Suprapubic skin (tissue), 4 donors: ENCODE results near the gene VSX1. TPM values are rescaled to one million over a fixed set of nuclear protein-coding genes. Genes with fewer than 3 reads are reported as not detected.

ENCODE experiments used
- DNase-seq, 2 donors: peaks; one replicate each; pipeline ENCODE4 v3.0.0-alpha.2; 2019; ENCODE audit warnings: low spot score in 2 of 2
- H3K27ac ChIP-seq: fragments of 200-600 bp; sonication (generic); one replicate; pipeline ENCODE4 v1.5.1; 2019
- H3K27me3 ChIP-seq: fragments of 200-600 bp; sonication (generic); one replicate; pipeline ENCODE4 v1.5.1; 2019
- H3K36me3 ChIP-seq: fragments of 200-600 bp; sonication (generic); one replicate; pipeline ENCODE4 v1.5.1; 2019
- H3K4me1 ChIP-seq: fragments of 200-600 bp; sonication (generic); one replicate; pipeline ENCODE4 v1.5.1; 2019
- H3K4me3 ChIP-seq: fragments of 200-600 bp; sonication (generic); one replicate; pipeline ENCODE4 v1.5.1; 2019; ENCODE audit warnings: mild to moderate bottlenecking
- H3K9me3 ChIP-seq: fragments of 200-600 bp; sonication (generic); one replicate; pipeline ENCODE4 v1.5.1; 2019
- EP300 ChIP-seq: sonication (generic); formaldehyde crosslinking; IDR thresholded peaks from one replicate; pipeline ENCODE4 v1.6.1; 2017; ENCODE audit warnings: antibody characterized with exemption
- POLR2A ChIP-seq, 2 donors: fragments of 450-650 bp; IDR thresholded peaks; one replicate each; pipeline ENCODE4 v1.6.1; 2017; ENCODE audit warnings: antibody characterized with exemption in 2 of 2, mild to moderate bottlenecking in 2 of 2, moderate library complexity in 2 of 2
- POLR2AphosphoS5 ChIP-seq, 3 donors: sonication (generic); formaldehyde crosslinking; IDR thresholded peaks; one replicate each; pipeline ENCODE4 v1.6.1; 2017; ENCODE audit warnings: antibody characterized with exemption in 3 of 3
- WGBS: methylation state at CpG from one replicate; pipeline ENCODE4 v1.1.5; 2018; 5-methylcytosine and 5-hydroxymethylcytosine counted together
- total RNA-seq, 4 donors: library from RNA; depleted of rRNA; stranded (reverse); fragments of >200 nt; gene quantifications; one replicate each; pipeline ENCODE4 v1.1.0, GENCODE V29; 2016
- TF ChIP-seq, protein P1 (sequence below), 2 donors: fragments of 200-600 bp in 1 of 2; fragments of 450-650 bp in 1 of 2; sonication (generic) in 1 of 2; IDR thresholded peaks; one replicate each; pipeline ENCODE4 v1.5.1; 2016 to 2019; ENCODE audit warnings: antibody characterized with exemption in 2 of 2, mild to moderate bottlenecking in 1 of 2, moderate library complexity in 1 of 2

VSX1 gene
- total RNA-seq, 4 donors from 2014 or later, result not detected

DNA sequence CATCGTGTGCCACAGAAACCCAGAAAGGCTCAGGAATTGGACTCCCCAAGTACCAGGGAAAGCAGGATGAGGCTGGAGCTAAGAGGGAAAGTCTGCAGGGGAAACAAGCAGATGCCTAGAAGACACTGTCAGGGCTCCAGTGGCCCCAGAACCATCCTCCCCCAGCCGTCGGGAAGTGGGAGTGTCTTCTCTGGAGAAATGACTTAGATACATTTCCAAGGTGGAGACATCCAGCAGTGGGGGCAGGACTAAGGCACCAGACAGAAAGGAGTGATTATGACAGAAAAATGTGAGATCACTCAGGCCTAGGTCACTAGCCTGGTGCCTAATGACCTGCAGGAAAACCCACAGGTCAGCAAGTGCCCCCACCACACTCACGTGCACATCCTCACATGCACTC is 36.0 kb upstream of the VSX1 start:
- Histone ChIP-seq H3K4me3 (no peak overlapping the region), H3K4me1 (no peaks in the 10 kb centered on the region), H3K27me3 (peaks cover 3% of the 10 kb centered on the region), H3K27ac (no peak overlapping the region), H3K36me3 (no peaks in the 10 kb centered on the region), H3K9me3 (no peaks in the 10 kb centered on the region)
- 56% methylated on average over 4 of the region's 4 CpGs for WGBS
- TF ChIP-seq POLR2AphosphoS5 (IDR thresholded peaks at IDR 0.05), result no peak
- no peak for DNase-seq

DNA sequence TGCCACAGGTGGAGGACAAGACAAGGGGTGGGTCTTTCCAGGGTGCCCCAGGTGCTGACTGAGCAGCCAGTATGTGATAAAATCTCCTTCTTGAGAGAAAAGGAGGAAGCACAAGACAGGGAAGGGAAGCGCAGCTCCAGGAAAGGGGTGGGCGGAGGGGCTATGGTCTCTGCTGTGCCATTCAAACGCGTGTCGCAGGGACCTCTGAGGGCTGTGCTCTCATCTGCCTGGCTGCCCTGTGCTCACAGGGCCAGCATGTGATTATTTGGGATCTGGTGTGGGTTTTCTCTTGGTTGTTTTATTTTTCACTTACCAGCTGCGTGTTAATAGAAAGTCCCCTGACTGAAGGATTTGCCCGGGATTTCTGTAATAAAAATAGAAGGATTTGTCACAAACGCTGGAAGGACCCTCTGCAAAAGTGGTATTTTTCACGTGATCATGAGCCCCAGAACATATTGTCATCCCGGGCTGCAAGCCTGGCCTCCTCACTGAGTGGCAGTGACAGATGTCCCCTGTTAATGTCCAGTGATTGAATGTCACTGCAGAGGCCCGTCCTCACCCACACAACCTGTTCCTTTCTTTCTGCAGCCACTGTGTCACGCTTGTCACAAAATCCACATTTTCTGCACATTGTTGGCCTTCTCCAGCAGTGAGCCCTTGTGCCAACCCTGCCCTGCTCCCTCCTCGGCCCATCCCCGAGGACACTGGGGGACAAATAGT is 35.0 kb upstream of the VSX1 start:
- no peak for DNase-seq
- no peak overlapping the region for H3K4me3 ChIP-seq
- no peaks in the 10 kb centered on the region for H3K4me1 ChIP-seq
- H3K36me3 ChIP-seq, result no peaks in the 10 kb centered on the region
- WGBS, result 63% methylated on average over 14 of the region's 14 CpGs
- H3K27me3 ChIP-seq, result peaks cover 3% of the 10 kb centered on the region
- H3K27ac ChIP-seq, result no peak overlapping the region
- H3K9me3 ChIP-seq, result no peaks in the 10 kb centered on the region
- TF ChIP-seq, protein P1, sequence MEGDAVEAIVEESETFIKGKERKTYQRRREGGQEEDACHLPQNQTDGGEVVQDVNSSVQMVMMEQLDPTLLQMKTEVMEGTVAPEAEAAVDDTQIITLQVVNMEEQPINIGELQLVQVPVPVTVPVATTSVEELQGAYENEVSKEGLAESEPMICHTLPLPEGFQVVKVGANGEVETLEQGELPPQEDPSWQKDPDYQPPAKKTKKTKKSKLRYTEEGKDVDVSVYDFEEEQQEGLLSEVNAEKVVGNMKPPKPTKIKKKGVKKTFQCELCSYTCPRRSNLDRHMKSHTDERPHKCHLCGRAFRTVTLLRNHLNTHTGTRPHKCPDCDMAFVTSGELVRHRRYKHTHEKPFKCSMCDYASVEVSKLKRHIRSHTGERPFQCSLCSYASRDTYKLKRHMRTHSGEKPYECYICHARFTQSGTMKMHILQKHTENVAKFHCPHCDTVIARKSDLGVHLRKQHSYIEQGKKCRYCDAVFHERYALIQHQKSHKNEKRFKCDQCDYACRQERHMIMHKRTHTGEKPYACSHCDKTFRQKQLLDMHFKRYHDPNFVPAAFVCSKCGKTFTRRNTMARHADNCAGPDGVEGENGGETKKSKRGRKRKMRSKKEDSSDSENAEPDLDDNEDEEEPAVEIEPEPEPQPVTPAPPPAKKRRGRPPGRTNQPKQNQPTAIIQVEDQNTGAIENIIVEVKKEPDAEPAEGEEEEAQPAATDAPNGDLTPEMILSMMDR (IDR thresholded peaks at IDR 0.05), result no peak
- no peak for TF ChIP-seq POLR2AphosphoS5 (IDR thresholded peaks at IDR 0.05)
- no peak for TF ChIP-seq EP300
- no peak for TF ChIP-seq POLR2A (IDR thresholded peaks at IDR 0.05)

DNA sequence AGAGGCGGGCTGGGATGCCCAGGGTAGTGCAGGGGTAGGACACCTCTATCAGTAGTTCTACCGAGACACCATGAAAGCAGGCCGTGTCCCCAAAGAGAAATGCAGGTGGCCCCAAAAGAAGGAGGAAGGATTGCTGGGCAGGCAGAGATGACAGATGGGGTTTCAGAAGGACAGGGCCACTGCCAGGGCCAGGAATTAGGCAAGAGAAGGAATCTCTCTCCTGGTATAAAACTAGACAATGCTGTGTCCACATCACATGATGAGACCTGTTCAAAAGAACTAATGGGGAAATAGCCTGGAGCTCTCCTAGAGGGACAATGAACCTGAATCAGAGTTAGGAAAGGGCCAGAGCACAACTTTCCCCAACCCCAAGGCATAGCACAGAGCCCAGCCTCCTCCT is 21.6 kb upstream of the VSX1 start:
- H3K4me1 ChIP-seq, result no peaks in the 10 kb centered on the region
- H3K36me3 ChIP-seq, result no peaks in the 10 kb centered on the region
- WGBS, result 93% methylated on average over 3 of the region's 3 CpGs
- no peak for DNase-seq
- H3K4me3 ChIP-seq, result no peak overlapping the region
- H3K27ac ChIP-seq, result no peak overlapping the region
- no peaks in the 10 kb centered on the region for H3K9me3 ChIP-seq
- TF ChIP-seq POLR2AphosphoS5 (IDR thresholded peaks at IDR 0.05) (no peak), EP300 (no peak)
- TF ChIP-seq, protein P1 (IDR thresholded peaks at IDR 0.05), result no peak
- H3K27me3 ChIP-seq, result peaks cover 7% of the 10 kb centered on the region

DNA sequence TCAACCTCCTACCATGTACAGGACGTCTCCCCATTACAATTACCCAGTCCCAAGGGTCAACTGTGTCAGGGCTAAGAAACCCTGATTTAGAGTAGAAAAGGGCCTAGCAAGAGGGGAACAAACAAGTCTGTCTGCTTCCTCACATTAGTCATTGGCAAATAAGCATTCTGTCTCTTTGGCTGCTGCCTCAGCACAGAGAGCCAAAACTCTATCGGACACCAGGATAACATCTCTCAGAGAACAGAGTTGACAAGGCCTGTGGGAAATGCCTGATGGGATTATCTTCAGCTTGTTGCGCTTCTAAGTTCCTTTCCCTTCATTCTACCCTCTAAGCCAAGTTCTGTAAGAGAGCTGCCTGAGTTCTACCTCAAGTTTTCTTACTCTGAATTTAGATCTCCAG is 19.0 kb upstream of the VSX1 start:
- no peak for DNase-seq
- Histone ChIP-seq H3K4me3 (no peak overlapping the region), H3K27me3 (peaks cover 11% of the 10 kb centered on the region), H3K27ac (no peak overlapping the region), H3K9me3 (no peaks in the 10 kb centered on the region), H3K36me3 (no peaks in the 10 kb centered on the region), H3K4me1 (no peaks in the 10 kb centered on the region)
- 47% methylated on average over 3 of the region's 3 CpGs for WGBS
- no peak for TF ChIP-seq POLR2A (IDR thresholded peaks at IDR 0.05)
- TF ChIP-seq, protein P1 (IDR thresholded peaks at IDR 0.05), result no peak

DNA sequence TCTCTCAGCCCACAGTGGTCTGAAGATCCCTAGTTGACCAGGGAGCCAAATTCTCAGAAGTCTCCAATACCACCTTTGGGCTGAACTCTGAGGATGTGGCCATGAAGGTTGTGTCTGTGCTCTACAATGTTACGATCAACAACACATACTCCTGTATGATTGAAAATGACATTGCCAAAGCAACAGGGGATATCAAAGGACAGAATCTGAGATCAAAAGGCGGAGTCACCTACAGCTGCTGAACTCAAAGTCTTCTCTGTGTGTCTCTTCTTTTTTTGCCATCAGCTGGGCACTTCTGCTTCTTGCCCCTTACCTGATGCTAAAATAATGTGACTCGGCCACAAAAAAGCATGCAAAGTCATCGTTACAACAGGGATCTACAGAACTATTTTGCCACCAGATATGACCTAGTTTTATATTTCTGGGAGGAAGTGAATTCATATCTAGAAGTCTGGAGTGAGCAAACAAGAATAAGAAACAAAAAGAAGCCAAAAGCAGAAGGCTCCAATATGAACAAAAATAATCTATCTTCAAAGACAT is 17.7 kb upstream of the VSX1 start:
- TF ChIP-seq, protein P1 (IDR thresholded peaks at IDR 0.05), result no peak
- TF ChIP-seq POLR2AphosphoS5 (IDR thresholded peaks at IDR 0.05), result no peak
- no peak for TF ChIP-seq EP300
- TF ChIP-seq POLR2A (IDR thresholded peaks at IDR 0.05), result no peak
- H3K27ac ChIP-seq, result no peak overlapping the region
- no peaks in the 10 kb centered on the region for H3K9me3 ChIP-seq
- H3K36me3 ChIP-seq, result no peaks in the 10 kb centered on the region
- WGBS, result 82% methylated on average over 4 of the region's 4 CpGs
- DNase-seq, result no peak
- no peak overlapping the region for H3K4me3 ChIP-seq
- no peaks in the 10 kb centered on the region for H3K4me1 ChIP-seq
- peaks cover 11% of the 10 kb centered on the region for H3K27me3 ChIP-seq
